ENCODE results near the gene TBX1. TPM values are rescaled to one million over a fixed set of nuclear protein-coding genes. Genes with fewer than 3 reads are reported as not detected.
"Not testable (repeated sequence)": the region's sequence is repeated elsewhere in the genome, so short reads cannot be mapped to it uniquely, and the experiment has no call there.

TBX1 gene
- polyA plus RNA-seq, 3 donors, result not detected

DNA sequence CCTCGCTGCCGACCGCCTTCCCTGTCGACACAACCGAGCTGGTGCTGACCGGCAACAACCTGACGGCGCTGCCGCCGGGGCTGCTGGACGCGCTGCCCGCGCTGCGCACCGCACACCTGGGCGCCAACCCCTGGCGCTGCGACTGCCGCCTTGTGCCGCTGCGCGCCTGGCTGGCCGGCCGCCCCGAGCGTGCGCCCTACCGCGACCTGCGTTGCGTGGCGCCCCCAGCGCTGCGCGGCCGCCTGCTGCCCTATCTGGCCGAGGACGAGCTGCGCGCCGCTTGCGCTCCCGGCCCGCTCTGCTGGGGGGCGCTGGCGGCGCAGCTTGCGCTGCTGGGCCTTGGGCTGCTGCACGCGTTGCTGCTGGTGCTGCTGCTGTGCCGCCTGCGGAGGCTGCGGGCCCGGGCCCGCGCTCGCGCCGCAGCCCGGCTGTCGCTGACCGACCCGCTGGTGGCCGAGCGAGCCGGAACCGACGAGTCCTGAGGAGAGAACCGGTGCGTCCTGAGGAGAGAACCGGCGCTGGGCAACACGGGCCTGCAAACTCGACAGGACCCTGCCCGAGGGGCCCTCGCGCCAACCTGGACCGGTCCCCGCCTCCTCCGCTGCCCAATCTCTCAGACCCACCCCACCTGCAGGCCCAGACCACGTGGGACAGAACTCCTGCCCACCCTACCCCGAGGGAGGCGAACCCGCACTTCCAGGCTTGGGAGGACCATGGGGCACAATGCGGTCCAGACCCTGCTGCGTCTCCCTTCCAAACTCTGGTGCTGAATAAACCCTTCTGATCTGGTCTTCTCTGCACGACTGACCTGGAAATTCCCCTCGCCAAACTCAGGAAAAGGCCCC is 36.4 kb upstream of the TBX1 start:
- Mint-ChIP-seq H3K4me1 (peaks cover 11% of the 10 kb centered on the region), H3K9me3 (peaks cover 0 to 19% (median 10%) of the 10 kb centered on the region in 7 donors), H3K27ac (no peak overlapping the region), H3K4me3 (peak overlapping the region in 1 of 2 donors; percentile 79), H3K36me3 (peaks cover 0 to 13% of the 10 kb centered on the region in 2 donors), H3K27me3 (ENCODE audit: low read depth in 3 of 3) (peaks cover 54 to 78% (median 59%) of the 10 kb centered on the region in 3 donors)
- H3K4me1 ChIP-seq (ENCODE audit: control insufficient read depth in 1 of 2, insufficient read depth in 2 of 2, low read length in 2 of 2), result peaks cover 10 to 20% of the 10 kb centered on the region in 2 donors
- no peak for DNase-seq
- H3K79me2 ChIP-seq (ENCODE audit: insufficient read depth, low read length), result no peaks in the 10 kb centered on the region
- WGBS (ENCODE audit: insufficient coverage), result 6% methylated on average over 87 of the region's 89 CpGs
- peaks cover 13 to 58% of the 10 kb centered on the region in 2 donors for H3K27me3 ChIP-seq (ENCODE audit: control insufficient read depth in 2 of 2, insufficient read depth in 2 of 2, low read length in 2 of 2)
- TF ChIP-seq, protein P1, sequence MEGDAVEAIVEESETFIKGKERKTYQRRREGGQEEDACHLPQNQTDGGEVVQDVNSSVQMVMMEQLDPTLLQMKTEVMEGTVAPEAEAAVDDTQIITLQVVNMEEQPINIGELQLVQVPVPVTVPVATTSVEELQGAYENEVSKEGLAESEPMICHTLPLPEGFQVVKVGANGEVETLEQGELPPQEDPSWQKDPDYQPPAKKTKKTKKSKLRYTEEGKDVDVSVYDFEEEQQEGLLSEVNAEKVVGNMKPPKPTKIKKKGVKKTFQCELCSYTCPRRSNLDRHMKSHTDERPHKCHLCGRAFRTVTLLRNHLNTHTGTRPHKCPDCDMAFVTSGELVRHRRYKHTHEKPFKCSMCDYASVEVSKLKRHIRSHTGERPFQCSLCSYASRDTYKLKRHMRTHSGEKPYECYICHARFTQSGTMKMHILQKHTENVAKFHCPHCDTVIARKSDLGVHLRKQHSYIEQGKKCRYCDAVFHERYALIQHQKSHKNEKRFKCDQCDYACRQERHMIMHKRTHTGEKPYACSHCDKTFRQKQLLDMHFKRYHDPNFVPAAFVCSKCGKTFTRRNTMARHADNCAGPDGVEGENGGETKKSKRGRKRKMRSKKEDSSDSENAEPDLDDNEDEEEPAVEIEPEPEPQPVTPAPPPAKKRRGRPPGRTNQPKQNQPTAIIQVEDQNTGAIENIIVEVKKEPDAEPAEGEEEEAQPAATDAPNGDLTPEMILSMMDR (IDR thresholded peaks at IDR 0.05), result peak; percentile 17
- H3K9me3 ChIP-seq (replicated peaks in 1 of 2; ENCODE audit: control insufficient read depth in 1 of 2, insufficient read depth in 1 of 2, low read length in 2 of 2), result peaks cover 0 to 22% of the 10 kb centered on the region in 2 donors
- intact Hi-C loops (cut with micrococcal nuclease), result no loop called here
- no peaks in the 10 kb centered on the region for H3K36me3 ChIP-seq (replicated peaks in 1 of 2; ENCODE audit: control insufficient read depth in 1 of 2, insufficient read depth in 2 of 2, low read length in 2 of 2)
- peak overlapping the region; percentile 56 for H3K4me2 ChIP-seq (replicated peaks; ENCODE audit: extremely low read depth, low read length, poor library complexity, severe bottlenecking)
- H2AFZ ChIP-seq (ENCODE audit: insufficient read depth, low read depth, low read length, poor library complexity, severe bottlenecking), result no peak overlapping the region
- H3K4me3 ChIP-seq (replicated peaks in 1 of 3; ENCODE audit: low read depth in 2 of 3, low read length in 3 of 3), result peak overlapping the region in 1 of 3 experiments; percentile 52
- H3K9ac ChIP-seq (ENCODE audit: insufficient read depth, low read length, poor library complexity, severe bottlenecking), result no peak overlapping the region
- no peak overlapping the region for H3K27ac ChIP-seq (ENCODE audit: low read depth in 1 of 2, low read length in 2 of 2)
- no peaks in the 10 kb centered on the region for H4K20me1 ChIP-seq (ENCODE audit: insufficient read depth, low read length)

DNA sequence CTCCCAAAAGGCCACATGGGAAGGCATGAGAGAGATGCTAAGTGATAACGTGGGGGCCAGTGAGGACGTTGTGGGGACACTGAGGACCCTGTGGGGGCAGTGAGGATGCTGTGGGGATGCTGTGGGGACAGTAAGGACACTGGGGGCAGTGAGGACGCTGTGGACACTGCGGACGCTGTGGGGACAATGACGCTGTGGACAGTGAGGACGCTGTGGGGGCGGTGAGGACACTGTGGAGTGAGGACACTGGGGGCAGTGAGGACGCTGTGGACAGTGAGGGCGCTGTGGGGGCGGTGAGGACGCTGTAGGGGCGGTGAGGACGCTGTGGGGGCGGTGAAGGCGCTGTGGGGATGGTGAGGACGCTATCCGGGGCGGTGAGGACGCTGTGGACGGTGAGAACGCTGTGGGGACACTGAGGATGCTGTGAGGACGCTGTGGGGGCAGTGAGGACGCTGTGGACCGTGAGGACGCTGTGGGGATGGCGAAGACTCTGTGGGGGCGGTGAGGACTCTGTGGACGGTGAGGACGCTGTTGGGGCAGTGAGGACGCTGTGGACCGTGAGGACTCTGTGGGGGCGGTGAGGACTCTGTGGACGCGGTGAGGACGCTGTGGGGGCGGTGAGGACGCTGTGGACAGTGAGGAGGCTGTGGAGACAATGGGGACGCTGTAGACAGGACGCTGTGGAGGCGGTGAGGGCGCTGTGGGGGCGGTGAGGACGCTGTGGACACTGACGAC is 35.5 kb upstream of the TBX1 start:
- Histone ChIP-seq H3K4me3 (replicated peaks in 1 of 3; ENCODE audit: low read depth in 2 of 3, low read length in 3 of 3) (no peak overlapping the region), H3K27ac (ENCODE audit: low read depth in 1 of 2, low read length in 2 of 2) (no peak overlapping the region), H3K9me3 (replicated peaks in 1 of 2; ENCODE audit: control insufficient read depth in 1 of 2, insufficient read depth in 1 of 2, low read length in 2 of 2) (peaks cover 0 to 15% of the 10 kb centered on the region in 2 donors), H3K27me3 (ENCODE audit: control insufficient read depth in 2 of 2, insufficient read depth in 2 of 2, low read length in 2 of 2) (peaks cover 12 to 49% of the 10 kb centered on the region in 2 donors), H3K36me3 (replicated peaks in 1 of 2; ENCODE audit: control insufficient read depth in 1 of 2, insufficient read depth in 2 of 2, low read length in 2 of 2) (no peaks in the 10 kb centered on the region), H4K20me1 (ENCODE audit: insufficient read depth, low read length) (no peaks in the 10 kb centered on the region), H3K9ac (ENCODE audit: insufficient read depth, low read length, poor library complexity, severe bottlenecking) (no peak overlapping the region), H3K79me2 (ENCODE audit: insufficient read depth, low read length) (no peaks in the 10 kb centered on the region), H3K4me1 (ENCODE audit: control insufficient read depth in 1 of 2, insufficient read depth in 2 of 2, low read length in 2 of 2) (peaks cover 10 to 20% of the 10 kb centered on the region in 2 donors), H3K4me2 (replicated peaks; ENCODE audit: extremely low read depth, low read length, poor library complexity, severe bottlenecking) (no peak overlapping the region), H2AFZ (ENCODE audit: insufficient read depth, low read depth, low read length, poor library complexity, severe bottlenecking) (no peak overlapping the region)
- TF ChIP-seq, protein P1 (IDR thresholded peaks at IDR 0.05), result no peak
- peaks cover 46 to 73% (median 50%) of the 10 kb centered on the region in 3 donors for H3K27me3 Mint-ChIP-seq (ENCODE audit: low read depth in 3 of 3)
- peaks cover 10% of the 10 kb centered on the region for H3K4me1 Mint-ChIP-seq
- no peak for DNase-seq
- no peak overlapping the region for H3K27ac Mint-ChIP-seq
- H3K4me3 Mint-ChIP-seq, result peak overlapping the region in 1 of 2 donors; percentile 79
- H3K9me3 Mint-ChIP-seq, result peaks cover 0 to 13% (median 8%) of the 10 kb centered on the region in 7 donors
- H3K36me3 Mint-ChIP-seq, result peaks cover 0 to 10% of the 10 kb centered on the region in 2 donors
- WGBS (ENCODE audit: insufficient coverage), result 89% methylated on average over 44 of the region's 45 CpGs
- intact Hi-C loops (cut with micrococcal nuclease), result no loop called here

DNA sequence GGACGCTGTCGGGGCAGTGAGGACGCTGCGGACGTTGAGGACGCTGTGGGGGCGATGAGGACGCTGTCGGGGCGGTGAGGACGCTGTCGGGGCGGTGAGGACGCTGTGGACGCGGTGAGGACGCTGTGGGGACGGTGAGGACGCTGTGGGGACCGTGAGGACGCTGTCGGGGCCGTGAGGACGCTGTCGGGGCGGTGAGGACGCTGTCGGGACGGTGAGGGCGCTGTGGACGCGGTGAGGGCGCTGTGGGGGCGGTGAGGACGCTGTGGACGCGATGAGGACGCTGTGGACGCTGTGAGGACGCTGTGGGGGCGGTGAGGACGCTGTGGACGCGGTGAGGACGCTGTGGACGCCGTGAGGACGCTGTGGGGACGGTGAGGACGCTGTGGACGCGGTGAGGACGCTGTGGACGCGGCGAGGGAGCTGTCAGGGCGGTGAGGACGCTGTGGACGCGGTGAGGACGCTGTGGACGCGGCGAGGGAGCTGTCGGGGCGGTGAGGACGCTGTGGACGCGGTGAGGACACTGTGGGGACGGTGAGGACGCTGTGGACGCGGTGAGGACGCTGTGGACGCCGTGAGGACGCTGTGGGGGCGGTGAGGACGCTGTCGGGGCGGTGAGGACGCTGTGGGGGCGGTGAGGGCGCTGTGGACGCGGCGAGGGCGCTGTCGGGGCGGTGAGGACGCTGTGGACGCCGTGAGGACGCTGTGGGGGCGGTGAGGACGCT is 34.4 kb upstream of the TBX1 start:
- H3K9ac ChIP-seq (ENCODE audit: insufficient read depth, low read length, poor library complexity, severe bottlenecking); H3K36me3 ChIP-seq (replicated peaks in 1 of 2; ENCODE audit: control insufficient read depth in 1 of 2, insufficient read depth in 2 of 2, low read length in 2 of 2); H3K27ac ChIP-seq (ENCODE audit: low read depth in 1 of 2, low read length in 2 of 2); DNase-seq; H3K27ac Mint-ChIP-seq; H3K4me3 ChIP-seq (replicated peaks in 1 of 3; ENCODE audit: low read depth in 2 of 3, low read length in 3 of 3); H3K4me2 ChIP-seq (replicated peaks; ENCODE audit: extremely low read depth, low read length, poor library complexity, severe bottlenecking); H4K20me1 ChIP-seq (ENCODE audit: insufficient read depth, low read length); intact Hi-C loops (cut with micrococcal nuclease); H3K36me3 Mint-ChIP-seq; H2AFZ ChIP-seq (ENCODE audit: insufficient read depth, low read depth, low read length, poor library complexity, severe bottlenecking); H3K79me2 ChIP-seq (ENCODE audit: insufficient read depth, low read length); H3K4me3 Mint-ChIP-seq: not testable (repeated sequence)
- Mint-ChIP-seq H3K9me3 (peaks cover 0 to 13% (median 8%) of the 10 kb centered on the region in 7 donors), H3K4me1 (peaks cover 13% of the 10 kb centered on the region), H3K27me3 (ENCODE audit: low read depth in 3 of 3) (peaks cover 40 to 69% (median 42%) of the 10 kb centered on the region in 3 donors)
- Histone ChIP-seq H3K27me3 (ENCODE audit: control insufficient read depth in 2 of 2, insufficient read depth in 2 of 2, low read length in 2 of 2) (peaks cover 12 to 44% of the 10 kb centered on the region in 2 donors), H3K4me1 (ENCODE audit: control insufficient read depth in 1 of 2, insufficient read depth in 2 of 2, low read length in 2 of 2) (peaks cover 18 to 27% of the 10 kb centered on the region in 2 donors), H3K9me3 (replicated peaks in 1 of 2; ENCODE audit: control insufficient read depth in 1 of 2, insufficient read depth in 1 of 2, low read length in 2 of 2) (peaks cover 0 to 15% of the 10 kb centered on the region in 2 donors)
- 93% methylated on average over 84 of the region's 96 CpGs for WGBS (ENCODE audit: insufficient coverage)

Measured in CD14-positive monocyte (primary cell).